Esophagus squamous epithelium (tissue), 4 donors: ENCODE measurements around the gene IPO7.

ENCODE experiments used
- POLR2A ChIP-seq, 4 donors: fragments of 450-650 bp; IDR thresholded peaks; one replicate each; pipeline ENCODE4 v1.6.1; 2017; ENCODE audit warnings: antibody characterized with exemption in 4 of 4, mild to moderate bottlenecking in 4 of 4, moderate library complexity in 3 of 4
- TF ChIP-seq, protein P1 (sequence below), 6 experiments: fragments of 450-650 bp in 4 of 6; fragments of 200-600 bp in 2 of 6; sonication (generic) in 2 of 6; IDR thresholded peaks; one replicate each; pipeline ENCODE4 v1.5.1; 2016 to 2019; ENCODE audit warnings: antibody characterized with exemption in 6 of 6, mild to moderate bottlenecking in 4 of 6, moderate library complexity in 4 of 6

DNA sequence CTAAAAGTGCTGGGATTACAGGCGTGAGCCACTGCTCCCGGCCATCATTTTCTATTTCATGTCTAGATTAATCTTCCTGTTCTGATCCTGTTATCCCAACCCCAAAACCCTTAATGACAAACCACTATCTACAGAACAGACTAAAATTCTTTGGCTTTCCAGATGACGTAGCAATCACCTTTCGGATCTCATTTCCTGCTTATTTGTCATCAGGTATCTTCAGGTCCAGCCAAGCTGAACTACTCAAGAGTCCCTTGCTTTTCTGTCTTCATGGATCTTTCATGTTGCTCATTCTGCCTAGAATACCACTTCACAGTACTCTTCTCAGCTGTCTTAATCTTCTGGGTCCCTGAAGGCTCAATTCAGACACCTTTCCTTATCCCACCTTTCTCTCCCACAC is 27.4 kb upstream of the IPO7 start:
- TF ChIP-seq, protein P1, sequence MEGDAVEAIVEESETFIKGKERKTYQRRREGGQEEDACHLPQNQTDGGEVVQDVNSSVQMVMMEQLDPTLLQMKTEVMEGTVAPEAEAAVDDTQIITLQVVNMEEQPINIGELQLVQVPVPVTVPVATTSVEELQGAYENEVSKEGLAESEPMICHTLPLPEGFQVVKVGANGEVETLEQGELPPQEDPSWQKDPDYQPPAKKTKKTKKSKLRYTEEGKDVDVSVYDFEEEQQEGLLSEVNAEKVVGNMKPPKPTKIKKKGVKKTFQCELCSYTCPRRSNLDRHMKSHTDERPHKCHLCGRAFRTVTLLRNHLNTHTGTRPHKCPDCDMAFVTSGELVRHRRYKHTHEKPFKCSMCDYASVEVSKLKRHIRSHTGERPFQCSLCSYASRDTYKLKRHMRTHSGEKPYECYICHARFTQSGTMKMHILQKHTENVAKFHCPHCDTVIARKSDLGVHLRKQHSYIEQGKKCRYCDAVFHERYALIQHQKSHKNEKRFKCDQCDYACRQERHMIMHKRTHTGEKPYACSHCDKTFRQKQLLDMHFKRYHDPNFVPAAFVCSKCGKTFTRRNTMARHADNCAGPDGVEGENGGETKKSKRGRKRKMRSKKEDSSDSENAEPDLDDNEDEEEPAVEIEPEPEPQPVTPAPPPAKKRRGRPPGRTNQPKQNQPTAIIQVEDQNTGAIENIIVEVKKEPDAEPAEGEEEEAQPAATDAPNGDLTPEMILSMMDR (IDR thresholded peaks at IDR 0.05), result no peak
- no peak for TF ChIP-seq POLR2A (IDR thresholded peaks at IDR 0.05)
